Nephron progenitor cell (in vitro differentiated cells): Measurements from ENCODE around the gene CADM4.
A peak's percentile ranks its signal among the peaks of the same experiment; 100 is the strongest.

Experiments
- DNase-seq: peaks from one replicate; pipeline ENCODE4 v3.0.0; 2021
- H3K27ac Mint-ChIP-seq: 2 replicates; pipeline ENCODE4 v1.8.0; 2021; ENCODE audit warnings: mild to moderate bottlenecking, moderate library complexity, mixed read lengths
- H3K27me3 Mint-ChIP-seq: 2 replicates; pipeline ENCODE4 v1.8.0; 2021; ENCODE audit warnings: mild to moderate bottlenecking, low read depth, mixed read lengths; ENCODE audit not compliant: poor library complexity
- H3K36me3 Mint-ChIP-seq: 2 replicates; pipeline ENCODE4 v1.8.0; 2021; ENCODE audit warnings: low read depth, mixed read lengths
- H3K4me1 Mint-ChIP-seq: 2 replicates; pipeline ENCODE4 v1.8.0; 2021; ENCODE audit warnings: mixed read lengths
- H3K4me3 Mint-ChIP-seq: 2 replicates; pipeline ENCODE4 v1.8.0; 2021; ENCODE audit warnings: mild to moderate bottlenecking, moderate library complexity, mixed read lengths
- H3K9me3 Mint-ChIP-seq: 2 replicates; pipeline ENCODE4 v1.8.0; 2021; ENCODE audit warnings: mild to moderate bottlenecking, moderate library complexity, mixed read lengths
- TF ChIP-seq, protein P1 (sequence below): fragments of 200-600 bp; sonication (generic); IDR thresholded peaks from 2 replicates; pipeline ENCODE4 v1.5.0; 2021; ENCODE audit warnings: antibody characterized with exemption

CADM4 gene

DNA sequence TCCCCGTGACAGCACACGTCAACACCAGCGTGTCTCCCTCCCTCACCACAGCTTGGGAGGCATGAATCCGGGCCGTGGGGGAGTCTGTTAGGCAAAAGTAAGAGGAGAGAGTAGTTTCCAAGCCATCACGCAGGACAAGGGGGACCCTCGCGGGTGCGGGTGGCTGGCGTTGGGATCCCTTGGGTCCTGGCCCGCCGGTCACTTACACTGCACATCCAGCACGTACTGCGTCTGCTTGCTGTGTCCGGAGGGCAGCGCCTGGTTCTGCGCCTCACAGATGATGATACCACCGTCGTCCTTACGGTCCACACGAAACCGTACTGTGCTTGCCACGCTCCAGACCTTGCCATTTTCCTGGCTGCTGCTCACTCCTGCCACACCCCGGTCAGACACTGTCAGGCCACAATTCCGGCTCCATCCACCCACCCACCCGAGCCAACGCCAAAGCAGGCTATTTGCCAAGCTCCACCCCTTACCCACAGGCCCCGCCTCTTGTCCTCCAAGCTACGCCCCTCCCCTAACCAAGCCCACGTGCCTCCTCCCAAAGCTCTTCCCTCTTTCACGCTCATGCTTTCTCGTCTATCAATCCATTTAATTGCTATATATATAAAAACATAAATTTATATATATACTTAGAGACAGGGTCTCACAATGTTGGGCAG, 13.6 kb downstream of the CADM4 start:
- no peak for DNase-seq
- peaks cover 45% of the 10 kb centered on the region for H3K36me3 Mint-ChIP-seq
- H3K27me3 Mint-ChIP-seq: no peaks in the 10 kb centered on the region
- H3K27ac Mint-ChIP-seq: no peak overlapping the region
- H3K4me1 Mint-ChIP-seq: peaks cover 20% of the 10 kb centered on the region
- TF ChIP-seq, protein P1, sequence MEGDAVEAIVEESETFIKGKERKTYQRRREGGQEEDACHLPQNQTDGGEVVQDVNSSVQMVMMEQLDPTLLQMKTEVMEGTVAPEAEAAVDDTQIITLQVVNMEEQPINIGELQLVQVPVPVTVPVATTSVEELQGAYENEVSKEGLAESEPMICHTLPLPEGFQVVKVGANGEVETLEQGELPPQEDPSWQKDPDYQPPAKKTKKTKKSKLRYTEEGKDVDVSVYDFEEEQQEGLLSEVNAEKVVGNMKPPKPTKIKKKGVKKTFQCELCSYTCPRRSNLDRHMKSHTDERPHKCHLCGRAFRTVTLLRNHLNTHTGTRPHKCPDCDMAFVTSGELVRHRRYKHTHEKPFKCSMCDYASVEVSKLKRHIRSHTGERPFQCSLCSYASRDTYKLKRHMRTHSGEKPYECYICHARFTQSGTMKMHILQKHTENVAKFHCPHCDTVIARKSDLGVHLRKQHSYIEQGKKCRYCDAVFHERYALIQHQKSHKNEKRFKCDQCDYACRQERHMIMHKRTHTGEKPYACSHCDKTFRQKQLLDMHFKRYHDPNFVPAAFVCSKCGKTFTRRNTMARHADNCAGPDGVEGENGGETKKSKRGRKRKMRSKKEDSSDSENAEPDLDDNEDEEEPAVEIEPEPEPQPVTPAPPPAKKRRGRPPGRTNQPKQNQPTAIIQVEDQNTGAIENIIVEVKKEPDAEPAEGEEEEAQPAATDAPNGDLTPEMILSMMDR: no peak
- H3K4me3 Mint-ChIP-seq: no peak overlapping the region
- H3K9me3 Mint-ChIP-seq: no peaks in the 10 kb centered on the region

DNA sequence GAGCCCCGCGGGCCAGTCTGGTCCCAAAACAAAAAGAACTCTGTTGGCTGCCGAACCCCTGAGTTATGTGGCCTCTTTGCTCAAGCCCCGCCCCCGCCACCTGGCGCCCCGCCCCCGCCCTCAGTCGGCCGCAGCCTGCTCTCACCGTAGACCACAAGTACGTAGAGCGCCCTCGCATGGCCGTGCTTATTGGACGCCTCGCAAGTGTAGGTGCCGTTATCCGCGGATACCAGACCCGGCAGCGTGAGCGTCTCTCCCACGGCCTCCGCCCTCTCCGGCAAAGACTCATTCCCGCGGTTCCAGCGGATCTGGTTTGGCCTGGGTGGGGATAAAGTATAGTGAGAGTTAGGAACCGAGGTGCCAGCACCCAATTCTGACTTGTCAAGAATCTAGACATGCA, 14.7 kb downstream of the CADM4 start:
- peaks cover 45% of the 10 kb centered on the region for H3K36me3 Mint-ChIP-seq
- no peak overlapping the region for H3K27ac Mint-ChIP-seq
- H3K4me1 Mint-ChIP-seq: peaks cover 30% of the 10 kb centered on the region
- no peaks in the 10 kb centered on the region for H3K27me3 Mint-ChIP-seq
- DNase-seq: peak; percentile 69
- no peak overlapping the region for H3K4me3 Mint-ChIP-seq
- TF ChIP-seq, protein P1: peak; percentile 17
- no peaks in the 10 kb centered on the region for H3K9me3 Mint-ChIP-seq

DNA sequence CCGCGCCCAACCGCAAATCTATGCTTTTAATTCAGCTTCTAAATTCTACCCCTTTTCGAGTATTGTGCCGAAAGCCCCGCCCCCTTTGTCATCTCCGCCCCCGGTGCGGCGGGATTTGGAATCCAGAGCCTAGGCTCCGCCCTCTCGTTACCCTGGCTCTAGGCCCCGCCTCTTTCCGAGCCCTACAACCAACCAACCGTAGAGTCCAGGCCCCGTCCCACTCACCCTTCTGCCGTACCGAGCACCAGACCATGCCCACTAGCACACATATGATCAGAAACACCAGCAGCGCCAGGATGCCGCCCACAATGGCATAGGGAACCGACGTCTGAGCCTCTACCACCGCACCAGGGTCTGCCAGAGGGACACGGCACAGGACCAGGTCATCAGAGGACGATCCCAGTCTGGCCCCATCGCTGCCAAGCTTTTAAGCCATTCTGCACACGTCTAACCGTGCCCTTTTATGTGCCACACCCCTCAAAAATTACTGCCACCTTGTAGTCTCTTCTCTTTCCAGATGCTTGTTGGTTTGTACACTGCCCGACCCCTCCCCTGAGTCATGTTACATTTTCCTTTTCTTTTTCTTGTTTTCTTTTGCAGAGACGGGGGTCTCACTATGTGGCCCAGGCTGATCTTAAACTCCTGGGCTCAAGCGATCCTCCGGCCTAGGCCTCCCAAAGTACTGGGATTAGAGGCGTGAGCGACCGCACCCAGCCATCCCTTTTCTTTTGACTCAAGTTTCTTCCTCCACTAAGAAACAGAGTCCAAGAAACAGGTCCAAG, 15.6 kb downstream of the CADM4 start:
- peaks cover 36% of the 10 kb centered on the region for H3K4me1 Mint-ChIP-seq
- H3K4me3 Mint-ChIP-seq: no peak overlapping the region
- H3K36me3 Mint-ChIP-seq: peaks cover 45% of the 10 kb centered on the region
- H3K27me3 Mint-ChIP-seq: no peaks in the 10 kb centered on the region
- DNase-seq: peak; percentile 22
- TF ChIP-seq, protein P1: no peak
- H3K9me3 Mint-ChIP-seq: no peaks in the 10 kb centered on the region
- H3K27ac Mint-ChIP-seq: no peak overlapping the region

DNA sequence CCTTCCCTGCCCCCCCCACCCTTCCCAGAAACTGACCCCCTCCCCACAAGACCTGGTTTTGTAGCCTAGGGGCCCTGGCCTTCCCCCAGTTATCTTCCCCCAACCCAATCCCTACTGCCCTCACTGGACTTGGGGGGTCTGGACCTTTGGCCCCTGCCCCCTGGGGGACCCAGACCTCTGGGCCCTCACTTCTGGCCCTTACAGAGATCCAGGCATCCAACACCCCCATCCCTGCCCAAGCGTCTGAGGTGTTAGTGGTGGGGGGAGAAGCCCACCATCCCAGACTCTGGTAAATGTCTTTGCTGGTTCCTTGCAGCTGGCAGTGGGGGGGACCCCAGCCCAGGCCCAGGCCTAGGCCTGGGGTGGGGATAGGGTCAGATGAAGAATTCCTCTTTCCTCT, 16.7 kb downstream of the CADM4 start:
- Mint-ChIP-seq H3K9me3 (no peaks in the 10 kb centered on the region), H3K4me1 (peaks cover 42% of the 10 kb centered on the region), H3K27me3 (no peaks in the 10 kb centered on the region), H3K4me3 (no peak overlapping the region), H3K36me3 (peaks cover 45% of the 10 kb centered on the region), H3K27ac (peak overlapping the region; percentile 68)
- TF ChIP-seq, protein P1: no peak
- DNase-seq: no peak

DNA sequence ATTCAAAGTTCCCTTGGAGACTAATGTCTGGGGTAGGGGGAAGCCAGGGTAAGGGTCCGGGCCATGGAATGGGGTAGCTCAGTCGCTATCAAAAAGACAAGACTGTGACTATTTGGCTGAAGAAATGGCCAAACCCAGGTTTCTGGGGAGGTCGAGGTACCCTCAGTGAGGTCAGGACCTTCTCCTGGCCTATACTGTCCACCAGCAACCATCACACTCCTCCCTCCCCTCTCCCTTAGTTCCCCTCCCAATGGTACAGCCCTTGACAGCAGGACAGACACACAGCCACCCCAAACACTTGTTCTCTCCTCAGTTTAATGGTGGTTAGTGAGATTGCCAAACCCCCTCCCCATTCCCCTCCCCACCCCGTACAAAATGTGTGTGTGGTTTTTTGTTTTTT, 17.6 kb downstream of the CADM4 start:
- Mint-ChIP-seq H3K4me1 (peaks cover 36% of the 10 kb centered on the region), H3K4me3 (no peak overlapping the region), H3K36me3 (peaks cover 43% of the 10 kb centered on the region), H3K27me3 (no peaks in the 10 kb centered on the region), H3K27ac (no peak overlapping the region), H3K9me3 (no peaks in the 10 kb centered on the region)
- TF ChIP-seq, protein P1: no peak
- no peak for DNase-seq
